ENCODE data around the gene OR4D10.

GRCh38 chr11:59437770-59438169, 35.3 kb upstream of the OR4D10 start:
- TF ChIP-seq POLR2A (IDR thresholded peaks at IDR 0.05) (no peak), CTCF (IDR thresholded peaks at IDR 0.05) (no peak), POLR2AphosphoS5 (IDR thresholded peaks at IDR 0.05) (no peak)
